DMS53 (cell line): ENCODE results near the gene SCAF1.

Source experiments
- DNase-seq: peaks from one replicate; lab custom pipeline; 2025; lab: John Stamatoyannopoulos, UW

The SCAF1 gene

GRCh38 chr19:49646586-49646985 is 4.6 kb downstream of the SCAF1 start:
- DNase-seq = no peak

GRCh38 chr19:49651029-49651819 is 9.2 kb downstream of the SCAF1 start:
- DNase-seq = no peak

- DNase-seq = no peak
Measured at GRCh38 chr19:49651820-49652550, 10.0 kb downstream of the SCAF1 start.

GRCh38 chr19:49652551-49653465 is 10.8 kb downstream of the SCAF1 start:
- DNase-seq = no peak

GRCh38 chr19:49653466-49653806 is 11.4 kb downstream of the SCAF1 start:
- no peak for DNase-seq

- no peak for DNase-seq
Measured at GRCh38 chr19:49654581-49654980, 12.6 kb downstream of the SCAF1 start.

- DNase-seq = no peak
Measured at GRCh38 chr19:49655570-49656455, 13.8 kb downstream of the SCAF1 start.

- DNase-seq = no peak
Measured at GRCh38 chr19:49656456-49657109, 14.6 kb downstream of the SCAF1 start.

- DNase-seq = no peak
Measured at GRCh38 chr19:49657493-49658138, 15.6 kb downstream of the SCAF1 start.

GRCh38 chr19:49658139-49658517 is 16.1 kb downstream of the SCAF1 start:
- DNase-seq = no peak

- no peak for DNase-seq
Measured at GRCh38 chr19:49658566-49659442, 16.8 kb downstream of the SCAF1 start.

- DNase-seq = no peak
Measured at GRCh38 chr19:49660338-49660961, 18.4 kb downstream of the SCAF1 start.

GRCh38 chr19:49662011-49662410 is 20.0 kb downstream of the SCAF1 start:
- DNase-seq = no peak

GRCh38 chr19:49663224-49663623 is 21.2 kb downstream of the SCAF1 start:
- DNase-seq = no peak

- peak; percentile 97 for DNase-seq
Measured at GRCh38 chr19:49664171-49665035, 22.4 kb downstream of the SCAF1 start.

- no peak for DNase-seq
Measured at GRCh38 chr19:49665036-49665350, 23.0 kb downstream of the SCAF1 start.

GRCh38 chr19:49665351-49666119 is 23.5 kb downstream of the SCAF1 start, which contains the start of the genes BCL2L12 and IRF3:
TSS of gene BCL2L12 (plus strand) at chr19:49665933. CDS start at chr19:49666693, 760 bp downstream.
TSS of gene IRF3 (minus strand) at chr19:49665857. CDS start at chr19:49664838, 1,019 bp downstream.
- DNase-seq = peak; percentile 94
